Mononuclear cell (primary cell): ENCODE measurements around the gene CADPS2. TPM values are rescaled to one million over a fixed set of nuclear protein-coding genes. Genes with fewer than 3 reads are reported as not detected.

Source experiments
- H3K27me3 ChIP-seq: 2 replicates; pipeline ENCODE4 v1.6.0; 2011; ENCODE audit warnings: low read length, control low read depth; ENCODE audit not compliant: insufficient read depth
- H3K4me1 ChIP-seq: 2 replicates; pipeline ENCODE4 v1.5.1; 2011; ENCODE audit warnings: mild to moderate bottlenecking, low read length, control low read depth; ENCODE audit not compliant: insufficient read depth
- H3K4me3 ChIP-seq: 2 replicates; pipeline ENCODE4 v1.5.1; 2011; ENCODE audit warnings: mild to moderate bottlenecking, low read length, moderate library complexity
- H3K9me3 ChIP-seq: 2 replicates; pipeline ENCODE4 v1.5.1; 2011; ENCODE audit warnings: low read depth, mild to moderate bottlenecking, control low read depth, low read length
- total RNA-seq: library from RNA; depleted of rRNA; stranded (reverse); fragments of >200 nt; gene quantifications from one replicate; pipeline ENCODE4 v1.2.3, GENCODE V29; 2012

CADPS2 gene
- not detected for total RNA-seq

- H3K4me3 ChIP-seq = no peak within 1 kb of the TSS
- H3K4me1 ChIP-seq = no peaks in the 10 kb centered on the region
- peaks cover 69% of the 10 kb centered on the region for H3K27me3 ChIP-seq
- H3K9me3 ChIP-seq = no peaks in the 10 kb centered on the region
Measured at GRCh38 chr7:122886357-122887081, at the start of gene CADPS2. TSS of gene CADPS2 (minus strand) at chr7:122886460. CDS start at chr7:122886337, 123 bp downstream.

GRCh38 chr7:122935620-122936019, 49.4 kb upstream of the CADPS2 start:
- H3K4me3 ChIP-seq = no peak overlapping the region
- H3K4me1 ChIP-seq = no peaks in the 10 kb centered on the region
- H3K27me3 ChIP-seq = no peaks in the 10 kb centered on the region
- H3K9me3 ChIP-seq = no peaks in the 10 kb centered on the region

DNA sequence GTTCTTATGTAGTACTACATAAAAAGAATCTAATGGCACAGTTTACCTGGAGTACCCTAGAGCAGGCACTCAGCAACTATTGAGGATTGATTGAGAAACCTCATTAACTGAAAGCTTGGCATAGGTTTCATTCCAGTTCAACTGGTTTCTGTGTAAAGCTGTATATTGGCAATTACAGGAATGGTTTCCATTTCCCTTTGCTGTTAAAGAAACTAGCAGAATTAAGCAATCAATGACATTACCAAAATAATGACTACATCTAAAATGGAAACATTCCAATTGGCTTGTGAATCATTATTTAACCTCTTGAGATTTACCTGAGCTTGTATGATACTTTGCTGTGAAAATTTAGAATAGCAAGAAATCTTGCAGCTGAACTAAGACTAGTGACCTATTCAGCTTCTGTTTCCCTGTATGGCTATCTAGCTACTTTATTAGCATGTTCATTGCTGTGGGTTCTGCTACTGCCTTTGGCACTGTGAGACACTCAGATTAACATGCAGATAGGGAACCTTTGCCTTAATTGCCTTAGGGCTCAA, 33.5 kb upstream of the CADPS2 start:
- H3K27me3 ChIP-seq = no peaks in the 10 kb centered on the region
- H3K9me3 ChIP-seq = no peaks in the 10 kb centered on the region
- H3K4me3 ChIP-seq = no peak overlapping the region
- H3K4me1 ChIP-seq = no peaks in the 10 kb centered on the region

- Histone ChIP-seq H3K4me3 (no peak overlapping the region), H3K27me3 (no peaks in the 10 kb centered on the region), H3K9me3 (no peaks in the 10 kb centered on the region), H3K4me1 (no peaks in the 10 kb centered on the region)
Measured at GRCh38 chr7:122914812-122915211, 28.6 kb upstream of the CADPS2 start.

DNA sequence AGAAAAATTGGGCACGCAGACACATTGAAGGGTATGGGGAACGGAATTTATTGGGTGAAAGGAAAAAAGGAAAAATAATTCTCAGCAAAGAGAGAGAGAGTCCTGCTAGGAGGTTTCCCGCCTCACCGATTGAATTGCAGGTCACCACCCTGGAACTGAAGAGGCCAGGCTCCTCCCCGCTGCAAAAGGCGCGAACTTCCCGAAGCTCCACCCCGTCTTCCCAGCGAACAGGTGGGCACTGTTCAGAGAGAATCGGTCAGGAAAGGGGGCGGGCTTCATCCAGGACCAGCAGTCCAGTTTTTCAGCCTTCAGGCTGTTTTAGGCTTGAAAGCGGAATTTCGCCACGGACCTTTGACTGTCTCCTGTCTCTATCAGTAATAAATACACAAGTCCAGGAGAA, 27.3 kb upstream of the CADPS2 start:
- H3K4me1 ChIP-seq = no peaks in the 10 kb centered on the region
- no peaks in the 10 kb centered on the region for H3K9me3 ChIP-seq
- H3K27me3 ChIP-seq = no peaks in the 10 kb centered on the region
- no peak overlapping the region for H3K4me3 ChIP-seq

DNA sequence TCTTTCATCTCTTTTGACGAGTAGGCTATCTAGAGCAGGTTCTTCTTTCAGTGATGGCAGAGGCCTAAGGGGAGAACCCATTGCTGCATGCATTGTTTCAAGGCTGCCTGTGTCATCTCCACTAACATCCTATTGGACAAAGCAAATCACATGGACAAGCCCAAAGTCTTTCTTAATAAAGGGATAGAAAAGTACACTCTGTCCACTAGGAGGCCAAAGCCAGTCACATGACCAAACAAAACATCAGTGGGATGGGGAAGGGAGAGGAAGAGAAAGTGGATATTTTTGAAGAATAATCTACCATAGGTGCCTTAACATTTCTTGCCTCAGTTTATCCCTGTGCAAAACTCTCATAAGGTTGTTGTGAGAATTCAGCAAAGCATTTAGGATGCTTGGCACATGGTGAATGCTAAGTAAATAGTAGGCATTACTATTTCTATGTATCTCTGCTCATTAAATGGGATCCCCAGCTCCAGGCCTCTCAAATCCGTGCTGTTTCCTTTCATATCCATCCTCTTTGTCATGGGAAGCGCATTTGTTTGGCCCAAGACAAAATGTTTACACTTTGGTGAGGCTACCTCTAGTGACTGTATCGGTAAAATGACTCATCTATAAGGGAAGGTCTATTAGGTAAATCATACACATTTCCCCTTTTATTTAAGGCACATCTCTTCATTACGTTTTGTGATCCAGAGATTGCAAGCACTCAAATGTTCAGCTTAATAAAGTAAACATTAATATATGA, 16.7 kb upstream of the CADPS2 start:
- H3K4me3 ChIP-seq = no peak overlapping the region
- no peaks in the 10 kb centered on the region for H3K27me3 ChIP-seq

GRCh38 chr7:122901250-122901649, 15.0 kb upstream of the CADPS2 start:
- no peaks in the 10 kb centered on the region for H3K4me1 ChIP-seq
- H3K9me3 ChIP-seq = no peaks in the 10 kb centered on the region
- H3K27me3 ChIP-seq = no peaks in the 10 kb centered on the region
- no peak overlapping the region for H3K4me3 ChIP-seq

More for the DNA sequence above, 16.7 kb upstream of the CADPS2 start:
- H3K9me3 ChIP-seq = no peaks in the 10 kb centered on the region
- H3K4me1 ChIP-seq = no peaks in the 10 kb centered on the region

- no peaks in the 10 kb centered on the region for H3K4me1 ChIP-seq
Measured at GRCh38 chr7:122896509-122896908, 10.2 kb upstream of the CADPS2 start.

GRCh38 chr7:122893486-122893885, 7.2 kb upstream of the CADPS2 start:
- Histone ChIP-seq H3K4me1 (no peaks in the 10 kb centered on the region), H3K4me3 (no peak overlapping the region), H3K27me3 (peaks cover 11% of the 10 kb centered on the region), H3K9me3 (no peaks in the 10 kb centered on the region)

More at GRCh38 chr7:122896509-122896908, 10.2 kb upstream of the CADPS2 start:
- no peak overlapping the region for H3K4me3 ChIP-seq
- H3K9me3 ChIP-seq = no peaks in the 10 kb centered on the region
- no peaks in the 10 kb centered on the region for H3K27me3 ChIP-seq

GRCh38 chr7:122889116-122889515, 2.9 kb upstream of the CADPS2 start:
- Histone ChIP-seq H3K4me3 (no peak overlapping the region), H3K27me3 (peaks cover 54% of the 10 kb centered on the region), H3K9me3 (no peaks in the 10 kb centered on the region), H3K4me1 (no peaks in the 10 kb centered on the region)

GRCh38 chr7:122887848-122888247, 1.6 kb upstream of the CADPS2 start:
- H3K9me3 ChIP-seq = no peaks in the 10 kb centered on the region
- H3K4me1 ChIP-seq = no peaks in the 10 kb centered on the region
- H3K27me3 ChIP-seq = peaks cover 66% of the 10 kb centered on the region
- H3K4me3 ChIP-seq = no peak overlapping the region

GRCh38 chr7:122887198-122887597, 938 bp upstream of the CADPS2 start:
- Histone ChIP-seq H3K4me1 (no peaks in the 10 kb centered on the region), H3K9me3 (no peaks in the 10 kb centered on the region), H3K4me3 (no peak overlapping the region), H3K27me3 (peaks cover 69% of the 10 kb centered on the region)

DNA sequence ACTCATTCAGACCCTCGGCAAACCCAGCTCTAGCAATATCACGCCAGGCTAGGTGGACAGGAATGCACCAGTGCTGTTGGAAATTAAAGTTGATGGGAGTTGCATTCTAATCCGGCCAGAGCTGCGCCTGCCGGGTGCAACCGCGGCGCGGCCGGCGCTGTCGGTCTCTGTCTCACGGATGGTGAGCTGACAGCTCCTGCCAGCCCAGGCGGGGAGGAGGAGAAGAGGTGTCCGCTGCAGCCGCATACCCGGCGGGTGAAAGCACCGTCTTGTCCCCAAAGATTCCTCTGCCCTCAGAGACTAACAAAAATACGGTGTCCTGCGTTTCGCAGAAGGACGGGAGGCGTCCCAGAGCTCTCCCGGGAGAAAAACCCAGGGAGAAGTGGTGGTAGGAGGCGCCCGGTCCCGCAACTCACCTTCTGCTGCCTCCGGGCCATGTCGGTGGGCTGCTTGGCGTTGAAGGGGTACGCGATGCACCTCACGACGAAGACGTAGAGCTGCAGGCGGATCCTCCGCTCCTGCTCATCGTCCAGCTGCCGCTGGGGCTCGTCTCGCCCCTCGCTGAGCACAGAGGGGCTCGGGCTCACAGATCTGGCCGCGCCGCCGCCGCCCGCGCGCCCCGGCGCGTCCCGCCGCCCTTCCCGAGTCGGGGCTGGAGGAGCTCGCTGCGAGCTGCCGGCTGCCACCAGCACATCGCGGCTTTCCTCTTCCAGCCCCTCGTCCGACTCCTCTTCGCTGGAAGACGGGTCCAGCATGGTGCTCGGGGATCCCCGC, 490 bp downstream of the CADPS2 start:
- Histone ChIP-seq H3K4me3 (no peak overlapping the region), H3K27me3 (peaks cover 69% of the 10 kb centered on the region), H3K4me1 (no peaks in the 10 kb centered on the region), H3K9me3 (no peaks in the 10 kb centered on the region)

- Histone ChIP-seq H3K27me3 (peaks cover 64% of the 10 kb centered on the region), H3K9me3 (no peaks in the 10 kb centered on the region), H3K4me3 (no peak overlapping the region)
Measured at GRCh38 chr7:122884186-122884585, 2.1 kb downstream of the CADPS2 start.

More at GRCh38 chr7:122884186-122884585, 2.1 kb downstream of the CADPS2 start:
- H3K4me1 ChIP-seq = no peaks in the 10 kb centered on the region
